Caki2 (cell line): Measurements from ENCODE around the gene PLCL2. TPM values are rescaled to one million over a fixed set of nuclear protein-coding genes. Genes with fewer than 3 reads are reported as not detected.

ENCODE experiments used
- DNase-seq: peaks from one replicate; pipeline ENCODE4 v3.0.0-alpha.2; 2015; ENCODE audit warnings: low read depth
- in situ Hi-C: cut with HindIII; loops from 2 replicates; pipeline ENCODE4 v1.10.0; 2016; ENCODE audit warnings: low sequenced_read_pairs, low pct_unique_long_range_greater_than_20kb, mixed read lengths
- total RNA-seq: library from RNA; depleted of rRNA; stranded (reverse); fragments of >200 nt; shearing (Covaris generic); gene quantifications from 2 replicates; pipeline ENCODE4 v1.2.3, GENCODE V29; 2014; ENCODE audit warnings: low replicate concordance

PLCL2 gene
- total RNA-seq, 1 experiment from 2014 or later, result 1.1 TPM

DNA sequence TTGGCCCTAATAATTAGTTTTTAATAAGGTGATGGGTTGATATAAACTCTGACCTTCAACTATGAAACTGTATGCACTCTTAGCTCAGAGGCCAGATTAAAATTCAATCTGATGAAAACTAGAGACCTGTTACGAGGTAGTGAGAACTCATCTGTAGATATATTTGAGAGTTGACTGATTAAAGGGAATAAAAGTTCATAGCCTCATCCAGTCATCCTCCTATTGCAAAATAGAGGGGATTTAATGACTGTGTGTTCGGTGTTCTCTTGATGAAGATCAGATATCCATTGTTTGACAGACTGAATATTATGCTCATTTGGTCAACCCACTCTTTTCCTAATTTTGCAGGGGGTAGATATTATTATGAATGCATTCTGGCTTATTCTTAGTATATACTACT, 23.3 kb upstream of the PLCL2 start:
- no peak for DNase-seq
- in situ Hi-C loops, result no loop called here

DNA sequence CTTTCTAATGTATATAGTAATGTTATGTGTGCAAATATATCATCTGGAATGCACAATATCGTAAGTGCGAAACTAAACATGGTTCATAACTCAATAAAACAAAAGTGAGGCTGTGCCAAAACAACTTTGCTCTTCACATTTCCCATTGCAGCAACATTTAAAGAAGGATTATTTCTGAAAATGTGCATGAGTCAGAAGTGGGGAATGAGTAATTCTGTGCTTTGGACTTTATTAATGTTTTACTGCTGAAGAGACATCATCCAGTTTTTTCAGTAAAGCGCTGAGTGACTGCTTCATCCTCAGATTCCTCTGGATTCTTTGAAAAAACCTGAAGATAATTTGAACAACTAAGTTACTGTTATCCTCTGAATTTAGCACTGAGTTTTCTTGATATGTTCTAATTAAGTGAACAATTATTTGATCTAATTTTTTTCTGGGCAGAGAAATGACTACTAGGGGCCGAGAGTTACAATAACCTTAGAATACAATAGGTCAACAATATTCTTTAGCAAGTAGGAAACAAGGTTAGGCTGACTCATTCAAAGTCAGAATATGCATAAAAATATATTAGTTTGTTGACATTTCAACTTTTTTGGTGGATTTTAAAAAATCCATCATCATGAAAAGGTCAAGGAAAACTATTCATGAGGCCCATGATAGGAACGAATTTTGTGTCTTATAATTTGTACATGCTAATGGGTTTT, 20.0 kb upstream of the PLCL2 start:
- in situ Hi-C loops, result no loop called here
- DNase-seq, result peak; percentile 36

DNA sequence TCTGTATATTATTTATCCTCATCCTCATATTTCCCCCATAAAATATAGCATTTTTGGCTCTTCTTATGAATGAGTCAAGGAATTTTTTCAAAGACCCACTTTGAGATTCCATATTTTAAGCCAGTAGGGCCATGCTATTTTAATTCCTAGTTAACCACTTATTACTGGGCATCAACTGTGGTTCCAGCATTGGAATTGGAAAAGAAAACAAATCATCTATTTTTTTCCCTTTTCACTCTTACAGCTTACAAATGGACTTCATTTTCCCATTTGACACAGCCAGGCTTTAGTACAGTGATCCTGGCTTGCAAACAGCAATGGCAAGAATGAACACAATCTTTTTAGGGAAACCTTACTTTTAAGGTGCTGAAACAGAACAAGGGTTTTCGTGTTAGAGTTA, 19.4 kb upstream of the PLCL2 start:
- no peak for DNase-seq
- in situ Hi-C loops, result no loop called here

DNA sequence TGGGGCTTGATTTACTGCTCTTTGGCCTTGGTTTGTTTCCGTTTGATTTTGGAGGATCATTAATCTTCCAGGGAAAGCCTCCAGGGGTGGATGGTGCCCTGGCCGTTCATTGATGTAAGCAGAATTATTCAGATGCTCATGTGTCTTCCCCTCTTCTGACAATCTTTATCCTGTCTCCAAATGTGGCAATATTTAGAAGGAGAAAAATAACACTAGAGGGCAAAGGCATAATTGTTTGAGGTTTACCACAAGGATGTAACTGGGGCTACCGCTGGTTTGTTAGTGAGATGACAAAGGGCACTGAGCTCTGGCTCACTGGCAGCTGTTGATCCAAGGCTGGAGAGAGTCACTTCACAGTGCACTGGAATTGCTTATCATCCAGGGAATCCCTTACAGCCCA, 18.2 kb upstream of the PLCL2 start:
- DNase-seq, result peak; percentile 42

DNA sequence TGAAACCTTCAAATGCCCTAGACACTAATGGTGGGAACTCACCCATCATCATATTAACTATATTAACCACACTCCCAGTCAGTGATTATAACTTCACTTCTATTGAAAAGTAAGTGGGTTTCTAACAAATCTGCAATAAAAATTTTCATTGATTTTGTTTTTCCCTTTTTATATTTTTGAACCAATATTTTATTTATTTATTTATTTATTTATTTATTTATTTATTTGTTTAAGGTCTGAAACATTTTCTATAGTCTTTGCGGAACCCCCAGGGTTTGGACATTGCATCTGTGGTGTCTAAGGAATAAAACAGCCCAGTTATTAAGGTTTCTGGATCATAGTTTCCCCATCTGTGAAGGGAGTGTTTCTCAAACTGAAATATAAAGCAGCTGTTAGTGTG, 16.2 kb upstream of the PLCL2 start:
- in situ Hi-C loops, result no loop called here
- DNase-seq, result no peak

More for the DNA sequence above, 18.2 kb upstream of the PLCL2 start:
- in situ Hi-C loops, result no loop called here

DNA sequence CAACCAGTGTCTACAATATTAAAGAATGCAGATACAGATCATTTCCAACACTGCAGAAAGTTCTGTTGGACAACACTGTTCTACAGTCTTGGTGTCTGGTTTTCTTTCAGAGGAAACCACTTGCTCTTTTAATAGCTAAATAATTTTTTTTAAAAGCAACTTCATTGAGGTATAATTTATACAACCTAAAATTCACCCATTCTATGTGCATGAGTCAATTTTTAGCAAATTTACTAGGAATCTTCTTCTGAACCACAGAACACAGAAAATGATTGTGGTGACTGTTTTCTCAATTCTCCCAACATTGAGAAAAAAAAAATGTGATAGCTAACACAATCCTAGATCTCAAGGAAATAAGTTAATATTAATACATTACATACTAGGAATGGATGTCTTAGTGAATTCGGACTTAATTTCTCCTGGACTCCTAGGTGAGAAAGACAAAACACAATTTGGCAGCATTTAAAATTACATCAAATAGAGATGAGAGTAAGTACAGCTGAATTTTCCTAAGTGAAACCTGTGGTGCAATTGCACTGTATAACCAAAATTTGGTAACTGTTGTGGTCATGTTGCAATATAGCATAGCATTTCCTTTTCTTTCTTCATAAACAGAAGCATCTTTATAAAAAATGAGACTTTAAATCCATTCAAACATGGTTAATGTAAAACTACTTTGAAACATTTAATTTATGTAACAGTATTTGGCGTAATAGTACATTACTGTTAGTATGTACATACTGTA, 15.3 kb upstream of the PLCL2 start:
- in situ Hi-C loops, result no loop called here
- no peak for DNase-seq

DNA sequence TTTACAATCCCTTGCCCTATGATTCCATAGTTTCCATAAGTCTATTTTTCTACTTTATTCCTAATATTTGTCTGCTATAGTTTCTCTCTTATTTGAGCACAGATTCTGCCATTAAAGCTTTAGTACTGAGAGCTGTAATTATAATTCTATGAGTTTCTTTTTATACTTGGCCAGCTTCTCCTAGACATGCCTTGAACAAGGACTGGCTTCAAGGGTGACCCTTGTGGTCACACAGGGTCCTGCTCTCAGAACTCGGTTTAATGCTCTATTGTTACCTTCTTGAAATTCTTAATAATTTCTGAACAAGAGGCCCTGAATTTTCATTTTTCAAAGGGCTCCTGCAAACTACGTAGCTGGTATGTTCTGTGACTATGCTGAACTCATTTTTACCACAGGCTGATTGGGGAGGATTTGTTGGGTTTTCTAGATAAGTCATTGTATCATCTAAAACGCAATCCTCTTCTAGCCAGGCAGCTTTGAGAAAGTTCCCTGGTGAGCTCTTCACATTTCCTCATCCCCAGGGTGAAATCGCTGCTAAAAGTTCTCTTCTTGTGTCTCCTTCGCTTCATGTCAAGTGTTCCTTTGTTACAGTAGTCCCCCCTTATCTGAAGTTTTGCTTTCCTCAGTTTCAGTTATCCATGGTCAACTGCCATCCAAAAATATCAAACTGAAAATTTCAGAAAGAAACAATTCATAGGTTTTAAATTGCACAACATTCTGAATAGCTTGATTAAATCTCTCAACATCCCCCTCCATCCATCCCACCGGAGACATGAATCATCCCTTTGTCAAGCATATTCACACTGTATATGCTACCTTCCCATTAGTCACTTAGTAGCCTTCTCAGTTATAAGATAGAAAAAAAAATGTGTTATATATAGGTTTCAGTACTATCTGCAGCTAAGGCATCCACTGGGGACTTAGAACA, 12.6 kb upstream of the PLCL2 start:
- no peak for DNase-seq
- in situ Hi-C loops, result no loop called here

DNA sequence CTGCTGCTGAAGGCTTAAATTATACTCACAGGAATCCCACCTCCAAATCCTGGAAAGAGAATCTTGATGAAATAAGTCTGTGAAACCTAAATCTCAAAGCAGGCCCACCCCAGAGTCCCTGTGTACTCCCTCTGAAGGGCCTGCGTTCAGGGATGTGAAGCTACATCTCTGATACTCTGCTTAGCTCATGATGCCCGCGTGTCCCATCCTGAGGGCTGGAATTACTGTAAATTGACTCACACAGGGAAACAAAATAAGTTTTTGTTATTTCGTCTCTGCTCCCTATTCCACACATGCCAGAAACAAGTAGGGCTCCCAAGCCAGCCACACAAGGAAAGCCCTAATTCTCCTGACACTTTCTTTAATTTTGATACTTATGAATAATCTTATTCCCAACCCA, 10.9 kb upstream of the PLCL2 start:
- in situ Hi-C loops, result no loop called here
- DNase-seq, result no peak

DNA sequence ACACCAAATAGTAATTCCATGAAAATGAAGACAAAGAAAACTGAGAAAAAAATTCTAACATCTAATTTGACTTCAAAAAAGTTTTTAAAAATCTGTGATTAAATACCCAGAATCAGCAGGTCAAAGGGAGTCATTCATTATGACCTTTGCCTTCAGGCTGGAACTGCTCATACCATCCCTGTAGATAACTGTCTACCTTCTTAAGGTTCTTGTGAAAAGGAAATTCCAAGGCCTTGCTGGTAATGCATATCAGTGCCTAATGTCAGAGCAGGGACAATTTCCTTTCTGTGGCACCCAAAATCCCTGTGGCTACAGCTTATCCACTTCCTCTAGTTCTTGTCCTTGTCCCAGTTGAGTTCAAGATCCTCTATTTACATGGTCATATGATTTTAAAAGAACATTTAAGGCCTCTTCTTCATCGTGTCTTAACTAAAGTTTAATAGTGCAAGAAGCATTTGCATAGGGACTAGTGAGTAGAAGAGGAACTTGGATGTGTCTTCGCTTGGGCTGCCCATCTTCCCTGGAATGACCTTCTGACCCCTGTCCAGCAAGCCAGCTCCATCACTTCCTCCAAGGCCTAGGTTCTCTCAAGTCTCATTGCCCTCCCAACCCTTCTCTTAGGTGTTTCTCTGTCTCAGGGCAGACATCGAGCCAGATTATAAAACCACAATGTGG, 8.7 kb upstream of the PLCL2 start:
- in situ Hi-C loops, result no loop called here
- DNase-seq, result no peak

DNA sequence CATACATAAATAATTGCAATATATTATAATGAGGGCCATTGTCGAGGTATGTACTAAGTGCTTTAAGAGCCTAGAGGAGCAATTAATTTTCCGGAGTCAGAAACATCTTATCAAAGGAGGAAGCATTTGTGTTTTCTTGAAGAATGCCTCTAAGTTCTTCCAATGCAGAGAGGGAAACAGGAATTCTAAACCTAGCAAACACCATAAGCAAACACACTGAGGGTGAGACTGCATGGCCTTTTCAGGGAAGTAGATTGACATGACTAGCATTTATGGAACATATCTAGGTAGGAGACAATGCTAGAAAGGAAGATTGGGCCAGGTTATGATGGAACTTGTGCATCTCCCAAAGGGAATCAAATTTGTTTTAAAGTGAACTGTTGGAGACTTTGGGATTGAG, 7.2 kb upstream of the PLCL2 start:
- no peak for DNase-seq
- in situ Hi-C loops, result no loop called here

DNA sequence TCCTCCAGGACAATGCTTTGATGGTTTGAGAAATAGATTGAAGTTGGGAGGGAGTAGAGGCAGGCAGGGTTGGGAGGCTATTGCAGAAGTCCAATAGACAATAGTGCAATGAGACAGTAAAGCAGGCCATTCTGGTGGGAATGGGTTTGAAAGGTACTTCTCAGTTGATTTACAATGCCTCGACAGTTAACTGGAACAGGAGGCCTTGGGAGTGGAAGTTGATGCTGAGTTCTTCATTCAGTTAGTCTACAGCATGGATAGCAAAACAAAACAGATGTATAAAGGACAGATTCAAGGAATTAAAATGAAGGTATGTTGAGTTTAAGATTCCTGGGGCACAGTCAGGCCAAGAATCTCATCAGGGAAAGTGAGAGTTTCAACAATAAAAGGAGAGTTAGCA, 6.8 kb upstream of the PLCL2 start:
- in situ Hi-C loops, result no loop called here
- DNase-seq, result no peak

DNA sequence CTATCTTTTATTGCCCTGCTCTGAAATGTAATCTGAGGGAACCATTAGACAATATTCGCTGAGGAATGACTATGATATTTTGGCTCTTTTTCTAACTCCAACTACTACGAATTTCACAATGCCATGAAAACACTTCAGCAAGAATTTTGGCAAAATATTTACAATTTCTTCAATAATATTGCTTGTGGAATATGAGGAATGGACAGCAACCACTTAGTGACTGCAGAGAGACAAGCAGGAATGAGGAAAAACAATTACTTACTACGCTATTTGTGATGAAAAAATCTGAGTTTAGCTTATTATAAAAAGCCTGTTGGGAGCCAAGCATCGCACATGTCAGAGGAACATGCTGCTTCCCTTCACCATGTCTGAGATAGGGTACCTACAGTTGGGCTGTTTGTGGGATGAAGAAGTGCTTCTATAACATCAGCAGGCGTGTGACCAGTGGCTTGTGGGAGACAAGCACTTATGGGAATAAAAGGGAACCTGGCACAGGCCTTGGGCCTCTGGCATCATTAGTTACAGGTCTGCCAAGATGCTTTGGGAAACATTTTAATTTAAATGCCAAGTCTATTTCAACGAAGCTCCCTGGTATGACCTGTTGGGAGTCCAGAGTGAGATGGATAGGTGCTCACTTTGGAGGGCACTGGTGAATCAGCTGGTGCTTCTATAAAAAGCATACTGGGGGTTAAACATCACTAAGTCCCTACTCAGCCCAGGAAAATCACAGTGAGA, 2.7 kb upstream of the PLCL2 start:
- in situ Hi-C loops, result no loop called here
- no peak for DNase-seq

DNA sequence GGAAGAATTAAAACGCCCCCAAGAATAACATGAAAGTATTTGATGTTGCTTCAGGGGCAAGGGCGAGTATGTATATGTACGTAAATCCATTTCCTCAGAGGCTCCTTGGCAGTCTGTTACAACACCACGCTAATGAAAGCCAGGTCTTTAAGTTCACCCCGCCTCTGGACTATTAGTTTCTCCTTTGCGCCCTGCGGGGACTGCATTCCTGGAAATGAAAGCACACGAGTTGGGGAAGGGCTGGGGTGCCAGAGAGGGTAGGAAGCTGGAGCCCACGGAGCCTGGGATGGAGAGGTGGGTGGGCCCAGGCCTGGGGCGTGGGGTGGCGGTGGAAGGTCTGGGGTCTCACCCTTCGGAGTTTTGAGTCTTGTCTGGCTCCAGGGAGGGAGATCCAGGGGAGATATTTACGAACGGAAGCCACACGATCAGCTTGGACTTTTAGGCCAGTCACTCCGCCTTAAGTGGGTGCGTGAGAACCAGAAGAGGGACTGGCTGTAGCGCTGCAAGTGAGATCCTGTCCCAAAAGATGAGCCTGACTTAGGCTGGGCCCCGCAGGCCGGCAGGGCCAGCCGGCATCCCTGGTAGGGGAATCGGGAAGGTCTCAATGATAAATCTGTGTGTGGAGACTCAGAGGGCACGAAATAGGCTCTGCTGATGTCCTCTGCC, 1.6 kb upstream of the PLCL2 start:
- no peak for DNase-seq
- in situ Hi-C loops, result no loop called here

DNA sequence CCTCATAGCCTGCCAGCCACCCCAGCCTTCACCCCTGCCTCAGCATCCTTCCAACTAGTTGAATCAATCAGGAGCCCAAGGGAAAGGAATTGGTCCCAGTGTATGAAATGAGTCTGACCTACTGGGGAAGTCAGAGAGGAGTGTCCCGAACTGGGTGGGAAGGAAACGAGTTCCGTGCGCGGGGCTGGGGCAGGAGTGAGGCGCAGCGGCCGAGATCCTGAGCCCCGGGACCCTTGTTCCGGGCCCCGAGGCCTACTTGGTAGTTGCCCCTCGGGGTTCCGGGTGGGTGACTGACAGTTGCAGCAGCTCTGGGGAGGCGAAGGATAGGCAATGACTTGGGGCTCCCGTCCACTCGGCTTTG, 1.1 kb upstream of the PLCL2 start:
- DNase-seq, result no peak
- in situ Hi-C loops, result no loop called here

DNA sequence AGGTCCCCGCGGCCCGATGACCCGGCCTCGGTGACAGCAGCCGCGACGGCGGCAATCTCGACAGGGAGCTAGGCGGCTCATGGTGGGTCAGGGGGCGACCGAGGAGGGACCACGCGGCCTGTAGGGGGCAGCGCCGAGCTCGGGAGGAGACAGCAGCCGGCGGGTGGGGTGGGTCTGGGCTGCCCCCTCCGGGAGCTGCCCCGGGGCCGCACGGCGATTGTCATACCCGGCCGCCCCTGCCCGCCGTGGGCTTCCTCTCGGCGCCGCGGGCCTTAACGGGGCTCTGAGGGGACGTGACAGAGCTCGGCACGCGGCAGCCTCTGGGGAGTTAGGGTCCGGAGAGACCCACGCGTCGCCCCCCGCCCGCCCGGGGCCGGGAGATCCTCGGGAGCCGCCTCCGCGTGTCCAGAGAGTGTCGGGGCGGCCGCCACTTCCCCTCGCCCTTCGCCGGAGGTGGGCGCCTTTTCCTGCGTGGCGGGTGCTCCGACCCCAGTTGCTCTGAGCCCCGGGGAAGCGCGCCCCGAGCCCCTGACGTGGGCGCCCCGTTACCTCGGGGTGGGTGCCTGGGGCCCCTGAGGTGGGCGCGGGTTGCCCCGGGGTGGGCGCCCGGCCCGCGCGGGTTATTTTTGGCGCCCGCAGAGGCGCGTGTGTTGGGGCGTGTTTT, 539 bp upstream of the PLCL2 start:
- DNase-seq, result peak; percentile 10
- in situ Hi-C loops, result no loop called here

DNA sequence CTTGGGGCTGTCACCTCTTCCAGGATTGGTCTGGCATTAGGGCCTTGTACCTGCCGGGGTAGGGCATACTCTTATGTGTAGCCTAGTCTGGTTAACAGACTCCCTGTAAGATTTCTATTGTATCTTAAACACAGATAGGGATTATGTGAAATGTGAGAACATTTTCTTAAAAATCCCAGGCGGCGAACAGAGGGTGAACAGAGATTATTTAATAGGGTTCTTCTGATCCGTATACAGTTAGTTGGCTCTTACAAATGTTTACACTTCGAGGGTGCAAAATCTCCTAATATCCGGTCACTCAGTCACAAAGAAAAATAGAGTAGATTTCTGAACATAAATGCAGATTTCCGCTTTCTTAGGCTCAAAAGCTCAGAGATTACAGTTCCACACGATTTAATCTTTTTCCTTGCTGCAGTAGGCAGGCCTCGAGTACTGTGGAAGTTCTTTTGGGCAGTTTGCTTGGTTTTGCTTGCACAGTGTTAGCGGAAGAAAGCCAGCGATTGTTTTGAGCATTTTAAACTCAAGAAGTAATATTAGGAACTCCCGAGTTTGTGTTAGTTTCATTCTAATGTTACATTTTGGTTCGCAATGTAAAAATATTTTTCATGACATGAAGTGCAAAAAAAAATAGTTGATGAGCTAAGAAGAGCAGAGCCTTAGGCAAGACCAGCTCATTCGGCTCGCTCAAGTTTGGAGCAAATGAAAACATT, 993 bp downstream of the PLCL2 start:
- in situ Hi-C loops, result no loop called here

More for the DNA sequence above, 993 bp downstream of the PLCL2 start:
- DNase-seq, result no peak
